ENCODE measurements around the gene NUFIP1. TPM values are rescaled to one million over a fixed set of nuclear protein-coding genes. Genes with fewer than 3 reads are reported as not detected.

NUFIP1 gene
- total and polyA plus RNA-seq, 4 donors, result 0.92 to 2.0 (median 1.7) TPM

DNA sequence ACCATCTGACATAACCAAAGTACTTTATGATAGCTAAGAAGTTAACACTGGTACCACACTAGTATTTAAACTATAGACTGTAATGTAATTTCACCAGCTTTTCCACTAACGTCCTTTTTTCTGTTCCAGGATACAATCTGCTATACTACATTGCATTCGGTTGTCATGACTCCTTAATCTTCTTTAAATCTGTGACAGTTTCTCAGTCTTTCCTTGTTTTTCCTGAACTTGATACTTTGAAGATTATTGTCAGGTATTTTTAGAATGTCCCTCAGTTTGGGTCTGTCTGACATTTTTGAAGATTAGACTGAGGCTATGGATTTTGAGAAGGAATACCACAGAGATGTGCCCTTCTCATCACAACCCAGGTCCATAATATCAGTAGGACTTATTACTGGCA, 36.6 kb downstream of the NUFIP1 start:
- TF ChIP-seq, protein P1, sequence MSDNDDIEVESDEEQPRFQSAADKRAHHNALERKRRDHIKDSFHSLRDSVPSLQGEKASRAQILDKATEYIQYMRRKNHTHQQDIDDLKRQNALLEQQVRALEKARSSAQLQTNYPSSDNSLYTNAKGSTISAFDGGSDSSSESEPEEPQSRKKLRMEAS (IDR thresholded peaks at IDR 0.05), result no peak
- no peak for TF ChIP-seq RAD21 (IDR thresholded peaks at IDR 0.05)
- TF ChIP-seq TAF1 (conservative IDR thresholded peaks at IDR 0.05), result no peak
- TF ChIP-seq, protein P2, sequence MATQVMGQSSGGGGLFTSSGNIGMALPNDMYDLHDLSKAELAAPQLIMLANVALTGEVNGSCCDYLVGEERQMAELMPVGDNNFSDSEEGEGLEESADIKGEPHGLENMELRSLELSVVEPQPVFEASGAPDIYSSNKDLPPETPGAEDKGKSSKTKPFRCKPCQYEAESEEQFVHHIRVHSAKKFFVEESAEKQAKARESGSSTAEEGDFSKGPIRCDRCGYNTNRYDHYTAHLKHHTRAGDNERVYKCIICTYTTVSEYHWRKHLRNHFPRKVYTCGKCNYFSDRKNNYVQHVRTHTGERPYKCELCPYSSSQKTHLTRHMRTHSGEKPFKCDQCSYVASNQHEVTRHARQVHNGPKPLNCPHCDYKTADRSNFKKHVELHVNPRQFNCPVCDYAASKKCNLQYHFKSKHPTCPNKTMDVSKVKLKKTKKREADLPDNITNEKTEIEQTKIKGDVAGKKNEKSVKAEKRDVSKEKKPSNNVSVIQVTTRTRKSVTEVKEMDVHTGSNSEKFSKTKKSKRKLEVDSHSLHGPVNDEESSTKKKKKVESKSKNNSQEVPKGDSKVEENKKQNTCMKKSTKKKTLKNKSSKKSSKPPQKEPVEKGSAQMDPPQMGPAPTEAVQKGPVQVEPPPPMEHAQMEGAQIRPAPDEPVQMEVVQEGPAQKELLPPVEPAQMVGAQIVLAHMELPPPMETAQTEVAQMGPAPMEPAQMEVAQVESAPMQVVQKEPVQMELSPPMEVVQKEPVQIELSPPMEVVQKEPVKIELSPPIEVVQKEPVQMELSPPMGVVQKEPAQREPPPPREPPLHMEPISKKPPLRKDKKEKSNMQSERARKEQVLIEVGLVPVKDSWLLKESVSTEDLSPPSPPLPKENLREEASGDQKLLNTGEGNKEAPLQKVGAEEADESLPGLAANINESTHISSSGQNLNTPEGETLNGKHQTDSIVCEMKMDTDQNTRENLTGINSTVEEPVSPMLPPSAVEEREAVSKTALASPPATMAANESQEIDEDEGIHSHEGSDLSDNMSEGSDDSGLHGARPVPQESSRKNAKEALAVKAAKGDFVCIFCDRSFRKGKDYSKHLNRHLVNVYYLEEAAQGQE (IDR thresholded peaks at IDR 0.05), result no peak
- no peak for TF ChIP-seq GABPA (IDR thresholded peaks at IDR 0.05 in 1 of 2, conservative IDR thresholded peaks at IDR 0.05 in 1 of 2)
- no peak for TF ChIP-seq FOXA1 (IDR thresholded peaks at IDR 0.05)
- no peak for TF ChIP-seq NR2F2 (IDR thresholded peaks at IDR 0.05)
- no peak overlapping the region for H3K4me3 ChIP-seq (ENCODE audit: low read depth in 1 of 3, low read length in 3 of 3)
- H3K36me3 ChIP-seq (ENCODE audit: control insufficient read depth in 4 of 4, insufficient read depth in 3 of 4, low read depth in 1 of 4, low read length in 3 of 4), result peaks cover 0 to 3% (median 2%) of the 10 kb centered on the region in 4 donors
- H3K4me1 ChIP-seq (ENCODE audit: control insufficient read depth in 4 of 4, insufficient read depth in 4 of 4, low read length in 3 of 4), result no peaks in the 10 kb centered on the region
- DNase-seq (ENCODE audit: low spot score), result no peak
- H3K27me3 ChIP-seq (ENCODE audit: control insufficient read depth in 4 of 4, insufficient read depth in 4 of 4, low read length in 3 of 4), result no peaks in the 10 kb centered on the region
- no peak overlapping the region for H3K9ac ChIP-seq (ENCODE audit: low read depth in 1 of 2, low read length in 2 of 2)
- 94% methylated on average over 2 of the region's 2 CpGs for WGBS
- H3K27ac ChIP-seq (ENCODE audit: low read depth in 1 of 2, low read length in 2 of 2), result no peak overlapping the region
- no peaks in the 10 kb centered on the region for H3K9me3 ChIP-seq (ENCODE audit: control insufficient read depth in 4 of 4, low read length in 3 of 4)

DNA sequence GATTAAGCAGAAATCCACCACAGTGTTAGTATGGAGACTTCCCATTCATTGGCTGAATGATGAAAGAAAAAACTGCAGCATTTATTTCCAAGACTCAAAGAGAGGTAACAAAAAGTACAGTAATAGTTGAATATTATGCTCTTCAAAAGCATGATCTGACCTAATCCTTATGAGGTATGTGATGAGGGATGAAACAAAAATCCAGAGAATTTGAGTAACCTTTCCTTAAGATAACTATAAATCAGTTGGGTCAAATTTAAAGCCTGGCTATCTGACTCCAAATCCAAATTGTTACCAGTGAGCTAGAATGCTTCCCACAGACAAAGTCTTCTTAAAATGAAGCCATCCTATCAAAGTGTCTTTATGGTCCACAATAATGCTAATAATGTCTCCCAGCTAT, 38.1 kb downstream of the NUFIP1 start:
- Histone ChIP-seq H3K27ac (ENCODE audit: low read depth in 1 of 2, low read length in 2 of 2) (no peak overlapping the region), H3K4me3 (ENCODE audit: low read depth in 1 of 3, low read length in 3 of 3) (no peak overlapping the region), H3K4me1 (ENCODE audit: control insufficient read depth in 4 of 4, insufficient read depth in 4 of 4, low read length in 3 of 4) (no peaks in the 10 kb centered on the region), H3K36me3 (ENCODE audit: control insufficient read depth in 4 of 4, insufficient read depth in 3 of 4, low read depth in 1 of 4, low read length in 3 of 4) (peaks cover 0 to 2% (median under 1%) of the 10 kb centered on the region in 4 donors), H3K27me3 (ENCODE audit: control insufficient read depth in 4 of 4, insufficient read depth in 4 of 4, low read length in 3 of 4) (no peaks in the 10 kb centered on the region), H3K9me3 (ENCODE audit: control insufficient read depth in 4 of 4, low read length in 3 of 4) (no peaks in the 10 kb centered on the region), H3K9ac (ENCODE audit: low read depth in 1 of 2, low read length in 2 of 2) (no peak overlapping the region)
- TF ChIP-seq RAD21 (IDR thresholded peaks at IDR 0.05) (no peak), HNF4G (IDR thresholded peaks at IDR 0.05) (no peak), GABPA (IDR thresholded peaks at IDR 0.05 in 1 of 2, conservative IDR thresholded peaks at IDR 0.05 in 1 of 2) (no peak), YY1 (IDR thresholded peaks at IDR 0.05) (no peak), JUND (IDR thresholded peaks at IDR 0.05) (no peak), NR2F2 (IDR thresholded peaks at IDR 0.05) (no peak), FOXA2 (IDR thresholded peaks at IDR 0.05) (no peak), SP1 (IDR thresholded peaks at IDR 0.05) (no peak), RXRA (IDR thresholded peaks at IDR 0.05) (no peak), FOXA1 (IDR thresholded peaks at IDR 0.05) (no peak), HNF4A (conservative IDR thresholded peaks at IDR 0.05) (no peak), TAF1 (conservative IDR thresholded peaks at IDR 0.05) (no peak), EGR1 (IDR thresholded peaks at IDR 0.05; ENCODE audit: low read depth in 2 of 2) (no peak)
- TF ChIP-seq, protein P2 (IDR thresholded peaks at IDR 0.05), result no peak
- TF ChIP-seq, protein P3, sequence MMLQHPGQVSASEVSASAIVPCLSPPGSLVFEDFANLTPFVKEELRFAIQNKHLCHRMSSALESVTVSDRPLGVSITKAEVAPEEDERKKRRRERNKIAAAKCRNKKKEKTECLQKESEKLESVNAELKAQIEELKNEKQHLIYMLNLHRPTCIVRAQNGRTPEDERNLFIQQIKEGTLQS (IDR thresholded peaks at IDR 0.05), result no peak
- TF ChIP-seq, protein P4, sequence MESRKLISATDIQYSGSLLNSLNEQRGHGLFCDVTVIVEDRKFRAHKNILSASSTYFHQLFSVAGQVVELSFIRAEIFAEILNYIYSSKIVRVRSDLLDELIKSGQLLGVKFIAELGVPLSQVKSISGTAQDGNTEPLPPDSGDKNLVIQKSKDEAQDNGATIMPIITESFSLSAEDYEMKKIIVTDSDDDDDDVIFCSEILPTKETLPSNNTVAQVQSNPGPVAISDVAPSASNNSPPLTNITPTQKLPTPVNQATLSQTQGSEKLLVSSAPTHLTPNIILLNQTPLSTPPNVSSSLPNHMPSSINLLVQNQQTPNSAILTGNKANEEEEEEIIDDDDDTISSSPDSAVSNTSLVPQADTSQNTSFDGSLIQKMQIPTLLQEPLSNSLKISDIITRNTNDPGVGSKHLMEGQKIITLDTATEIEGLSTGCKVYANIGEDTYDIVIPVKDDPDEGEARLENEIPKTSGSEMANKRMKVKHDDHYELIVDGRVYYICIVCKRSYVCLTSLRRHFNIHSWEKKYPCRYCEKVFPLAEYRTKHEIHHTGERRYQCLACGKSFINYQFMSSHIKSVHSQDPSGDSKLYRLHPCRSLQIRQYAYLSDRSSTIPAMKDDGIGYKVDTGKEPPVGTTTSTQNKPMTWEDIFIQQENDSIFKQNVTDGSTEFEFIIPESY (IDR thresholded peaks at IDR 0.05), result no peak
- TF ChIP-seq, protein P5, sequence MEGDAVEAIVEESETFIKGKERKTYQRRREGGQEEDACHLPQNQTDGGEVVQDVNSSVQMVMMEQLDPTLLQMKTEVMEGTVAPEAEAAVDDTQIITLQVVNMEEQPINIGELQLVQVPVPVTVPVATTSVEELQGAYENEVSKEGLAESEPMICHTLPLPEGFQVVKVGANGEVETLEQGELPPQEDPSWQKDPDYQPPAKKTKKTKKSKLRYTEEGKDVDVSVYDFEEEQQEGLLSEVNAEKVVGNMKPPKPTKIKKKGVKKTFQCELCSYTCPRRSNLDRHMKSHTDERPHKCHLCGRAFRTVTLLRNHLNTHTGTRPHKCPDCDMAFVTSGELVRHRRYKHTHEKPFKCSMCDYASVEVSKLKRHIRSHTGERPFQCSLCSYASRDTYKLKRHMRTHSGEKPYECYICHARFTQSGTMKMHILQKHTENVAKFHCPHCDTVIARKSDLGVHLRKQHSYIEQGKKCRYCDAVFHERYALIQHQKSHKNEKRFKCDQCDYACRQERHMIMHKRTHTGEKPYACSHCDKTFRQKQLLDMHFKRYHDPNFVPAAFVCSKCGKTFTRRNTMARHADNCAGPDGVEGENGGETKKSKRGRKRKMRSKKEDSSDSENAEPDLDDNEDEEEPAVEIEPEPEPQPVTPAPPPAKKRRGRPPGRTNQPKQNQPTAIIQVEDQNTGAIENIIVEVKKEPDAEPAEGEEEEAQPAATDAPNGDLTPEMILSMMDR (IDR thresholded peaks at IDR 0.05; ENCODE audit: low read depth, low read length, missing input control), result no peak
- TF ChIP-seq, protein P1 (IDR thresholded peaks at IDR 0.05), result no peak
- no peak for DNase-seq (ENCODE audit: low spot score)
